Measurements from ENCODE around the gene FMN2.

FMN2 gene

GRCh38 chr1:240343045-240343444, 251.4 kb downstream of the FMN2 start:
- no peak for DNase-seq
- intact Hi-C loops (cut with DNase I) = no loop called here

GRCh38 chr1:240343966-240344365, 252.3 kb downstream of the FMN2 start:
- DNase-seq = no peak
- intact Hi-C loops (cut with DNase I) = no loop called here

DNA sequence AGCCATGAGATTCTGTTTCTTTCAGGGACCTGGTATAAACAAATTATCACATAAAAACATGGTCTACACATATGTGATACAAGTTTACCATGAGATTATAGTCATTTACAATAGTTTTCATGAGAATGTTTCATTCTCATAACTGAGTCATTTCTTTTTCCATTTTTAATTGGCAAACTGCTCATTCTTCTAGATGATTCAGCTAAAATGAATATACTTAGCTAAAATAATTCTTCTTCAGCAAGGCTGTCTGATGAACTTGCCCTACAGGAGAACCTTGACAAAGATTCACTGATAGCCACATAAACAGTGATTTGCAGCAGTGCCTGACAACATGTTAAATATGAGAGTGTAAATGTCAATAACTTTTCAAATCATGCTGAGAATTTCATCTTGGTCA, 253.2 kb downstream of the FMN2 start:
- DNase-seq = no peak
- intact Hi-C loops (cut with DNase I) = no loop called here

DNA sequence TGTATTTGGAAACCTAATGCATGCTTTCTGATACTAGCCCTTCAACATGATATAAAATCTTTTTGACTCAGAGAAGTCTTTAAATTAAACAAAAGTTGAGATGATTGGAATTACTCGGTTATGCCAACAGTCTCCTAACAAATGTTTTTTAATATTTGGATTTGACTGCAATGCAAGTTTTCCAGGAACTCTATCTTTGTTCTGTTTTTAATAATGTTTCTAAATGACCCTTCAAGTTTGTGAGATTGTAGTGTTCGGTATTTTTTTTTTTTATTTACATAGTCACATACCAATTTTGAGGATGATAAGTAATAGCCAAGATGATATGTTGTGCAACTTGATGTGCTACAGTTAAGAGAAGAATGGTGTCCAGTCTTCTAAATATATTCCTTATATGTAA, 258.0 kb downstream of the FMN2 start:
- intact Hi-C loops (cut with DNase I) = no loop called here
- no peak for DNase-seq

DNA sequence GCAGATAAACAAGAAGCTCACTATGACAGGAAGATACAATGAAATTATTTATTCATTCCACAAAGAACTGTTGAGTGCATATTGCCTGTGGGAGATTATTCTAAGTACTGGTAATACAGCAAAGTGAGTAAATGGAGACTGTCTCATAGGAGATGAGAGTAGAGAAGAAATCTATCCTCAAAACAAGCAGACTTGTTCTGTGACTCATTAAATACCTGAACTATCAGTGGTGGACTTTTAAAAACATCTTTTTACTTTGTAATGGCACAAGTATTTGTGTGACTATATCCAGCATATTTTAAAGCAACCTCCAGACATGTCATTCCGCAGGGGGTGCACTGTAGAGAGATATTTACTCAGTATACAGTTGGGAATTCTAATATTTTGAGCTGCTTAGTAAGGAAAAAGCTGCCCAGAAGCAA, 259.2 kb downstream of the FMN2 start:
- DNase-seq = no peak
- intact Hi-C loops (cut with DNase I) = no loop called here

DNA sequence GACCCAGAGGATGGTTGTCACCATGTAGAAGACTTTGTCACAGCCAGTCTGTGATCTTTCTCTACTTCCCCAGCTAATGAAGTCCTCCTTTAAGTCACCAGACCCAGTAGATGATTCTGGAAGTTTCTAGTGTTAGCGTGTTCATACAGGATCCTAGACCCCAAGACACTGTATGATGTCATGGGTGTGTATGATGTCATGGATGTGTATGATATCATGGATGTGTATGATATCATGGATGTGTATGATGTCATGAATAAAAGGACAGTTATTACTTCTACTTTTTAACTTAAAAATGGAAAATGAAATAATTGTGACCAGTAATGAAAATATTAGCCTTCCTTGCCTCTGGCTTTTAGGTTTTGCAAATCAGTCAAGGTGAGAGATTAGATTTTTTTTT, 260.0 kb downstream of the FMN2 start:
- no peak for DNase-seq
- intact Hi-C loops (cut with DNase I) = no loop called here

DNA sequence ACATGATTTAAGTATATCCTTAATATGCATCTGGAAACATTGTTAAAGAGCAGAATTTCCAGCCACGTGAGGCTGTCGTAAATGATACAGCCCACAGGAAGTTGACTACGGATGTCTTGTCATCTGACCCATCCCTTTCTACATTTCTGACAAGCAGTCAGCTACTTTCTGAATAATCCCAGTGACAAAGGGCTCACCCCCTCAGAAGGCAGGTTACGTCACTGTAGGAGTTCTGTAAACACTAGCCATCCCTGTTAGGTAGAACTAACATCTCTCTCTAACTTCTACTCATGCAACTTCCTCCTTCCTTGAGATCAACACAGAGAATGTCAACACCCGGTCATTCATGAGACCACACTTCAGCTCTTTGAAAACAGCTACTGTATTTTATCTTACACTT, 261.1 kb downstream of the FMN2 start:
- intact Hi-C loops (cut with DNase I) = no loop called here
- DNase-seq = no peak

DNA sequence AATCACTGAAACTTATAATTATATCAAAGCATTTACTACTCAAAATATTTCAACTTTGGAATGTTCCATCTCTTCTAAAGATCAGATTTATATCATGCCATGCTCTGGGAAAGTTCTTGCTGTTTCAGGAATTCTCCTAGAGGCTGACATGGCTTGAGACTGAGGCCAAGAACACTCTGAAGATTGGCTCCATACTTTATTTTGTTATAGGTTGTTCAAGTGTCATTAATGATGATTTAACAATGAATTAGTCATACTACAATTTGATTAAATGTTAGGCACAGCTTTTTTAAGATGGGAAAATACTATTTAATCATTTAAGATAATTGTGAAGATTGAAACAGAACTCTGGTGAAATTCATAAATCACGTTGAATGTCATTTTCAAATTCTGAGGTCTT, 264.9 kb downstream of the FMN2 start:
- intact Hi-C loops (cut with DNase I) = no loop called here
- no peak for DNase-seq

GRCh38 chr1:240362046-240362445, 270.4 kb downstream of the FMN2 start:
- intact Hi-C loops (cut with DNase I) = no loop called here
- DNase-seq = no peak

DNA sequence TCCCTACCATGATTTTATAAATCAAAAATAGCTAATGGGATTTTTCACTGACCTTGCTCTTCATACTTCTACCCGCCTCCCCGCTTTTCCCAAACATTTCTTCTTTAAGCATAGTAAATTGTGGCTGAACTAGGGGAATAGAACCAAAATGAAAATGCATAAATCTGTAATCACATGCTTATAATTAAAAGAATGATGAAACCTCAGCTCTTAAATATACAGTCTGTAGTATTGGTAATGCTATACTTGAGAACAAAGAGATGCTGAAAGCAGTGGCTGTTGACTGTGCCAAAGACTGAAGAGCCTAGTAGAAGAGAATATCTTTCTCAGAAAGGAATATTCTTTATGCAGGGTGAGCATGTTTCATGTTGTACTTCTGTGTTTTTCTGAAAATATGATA, 271.1 kb downstream of the FMN2 start:
- intact Hi-C loops (cut with DNase I) = no loop called here
- no peak for DNase-seq

DNA sequence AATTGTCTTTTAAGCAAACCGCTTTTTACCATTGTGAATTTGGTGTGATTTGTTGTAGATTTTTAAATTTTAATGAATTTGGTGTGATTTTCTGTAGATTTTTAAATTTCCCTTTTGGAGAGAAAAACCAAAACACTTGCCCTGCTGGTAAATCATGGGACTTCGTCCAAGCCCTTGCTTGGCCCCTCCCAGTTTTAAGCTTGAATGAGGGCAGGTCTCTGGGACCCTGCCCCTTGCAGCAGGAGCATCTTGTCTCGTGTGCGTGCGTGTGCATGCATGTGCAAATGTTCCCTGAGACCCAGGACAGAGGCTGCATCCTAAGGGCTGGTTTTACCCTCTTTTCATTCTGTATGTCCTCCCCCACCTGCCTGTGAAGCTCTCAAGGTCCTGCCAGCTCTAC, 271.6 kb downstream of the FMN2 start:
- intact Hi-C loops (cut with DNase I) = no loop called here
- no peak for DNase-seq

- no peak for DNase-seq
- intact Hi-C loops (cut with DNase I) = no loop called here
These were observed 272.2 kb downstream of the FMN2 start for GRCh38 chr1:240363914-240364313.

DNA sequence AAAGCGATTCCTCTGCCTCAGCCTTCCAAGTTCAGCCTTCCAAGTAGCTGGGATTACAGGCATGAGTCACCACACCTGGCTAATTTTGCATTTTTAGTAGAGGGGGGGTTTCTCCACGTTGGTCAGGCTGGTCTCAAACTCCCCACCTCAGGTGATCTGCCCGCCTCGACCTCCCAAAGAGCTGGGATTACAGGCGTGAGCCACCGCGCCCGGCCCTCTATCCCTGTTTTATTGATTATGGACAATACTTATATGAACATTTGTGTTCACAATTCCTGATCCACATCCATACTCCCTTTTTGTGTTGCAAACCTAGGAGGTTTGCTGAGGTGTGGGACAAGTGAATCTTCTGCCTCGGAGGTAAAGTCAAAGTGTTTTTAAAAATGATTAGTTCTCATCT, 275.0 kb downstream of the FMN2 start:
- intact Hi-C loops (cut with DNase I) = no loop called here
- no peak for DNase-seq

DNA sequence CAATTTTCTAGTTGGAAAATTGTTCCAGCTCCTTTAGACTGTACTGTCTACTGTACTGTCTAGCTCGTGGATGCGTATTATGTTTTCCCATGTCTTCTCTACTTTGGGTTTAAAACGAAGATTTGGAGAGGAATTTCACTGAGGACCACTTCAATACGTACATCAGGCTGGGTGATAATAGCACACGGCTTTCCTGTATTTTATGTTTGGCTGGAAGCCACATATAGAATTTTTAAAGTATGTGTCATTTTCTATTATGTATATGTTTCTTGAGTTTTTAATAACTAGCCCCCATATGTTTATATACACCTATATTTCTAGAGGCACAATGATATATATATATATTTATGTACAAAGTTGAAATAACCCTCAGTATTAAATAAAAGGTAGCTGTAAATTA, 293.9 kb downstream of the FMN2 start:
- no peak for DNase-seq
- intact Hi-C loops (cut with DNase I) = no loop called here

GRCh38 chr1:240385985-240386978, 294.6 kb downstream of the FMN2 start:
- DNase-seq = no peak
- intact Hi-C loops (cut with DNase I) = no loop called here

DNA sequence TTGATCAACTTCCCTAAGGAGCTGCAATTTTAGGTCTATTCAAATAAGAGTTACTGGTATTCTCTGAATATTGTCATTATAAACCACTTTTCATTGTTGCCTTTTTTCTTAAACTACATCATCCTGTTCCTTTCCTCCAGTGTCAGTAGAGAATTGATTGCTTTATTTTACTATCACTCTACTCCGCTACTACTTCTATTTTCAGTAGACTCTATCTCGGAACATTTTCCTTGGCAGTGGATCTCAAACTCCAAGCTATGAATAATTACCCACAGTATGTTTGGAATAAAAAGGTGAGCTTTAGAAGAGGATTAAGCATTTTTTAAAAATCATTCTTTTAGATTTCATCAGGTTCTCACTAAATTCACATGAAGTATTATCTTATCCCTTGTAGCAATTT, 295.4 kb downstream of the FMN2 start:
- intact Hi-C loops (cut with DNase I) = no loop called here
- DNase-seq = no peak

- no peak for DNase-seq
These were observed 300.1 kb downstream of the FMN2 start for GRCh38 chr1:240391660-240392260.

DNA sequence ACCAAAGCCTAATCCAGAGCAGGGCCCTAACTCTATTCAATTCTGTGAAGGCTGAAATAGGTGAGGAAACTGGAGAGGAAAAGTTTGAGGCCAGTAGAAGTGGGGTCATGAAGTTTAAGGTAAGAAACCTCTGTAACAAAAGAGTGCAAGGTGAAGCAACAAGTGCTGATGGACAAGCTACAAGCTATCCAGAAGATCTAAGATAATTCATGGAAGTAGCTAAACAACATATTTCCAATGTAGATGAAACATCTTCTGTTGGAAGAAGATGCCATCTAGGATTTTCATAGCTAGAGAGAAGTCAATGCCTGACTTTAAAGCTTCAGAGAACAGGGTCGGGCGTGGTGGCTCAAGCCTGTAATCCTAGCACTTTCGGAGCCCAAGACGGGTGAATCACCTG, 302.7 kb downstream of the FMN2 start:
- intact Hi-C loops (cut with DNase I) = no loop called here
- DNase-seq = no peak

More at GRCh38 chr1:240391660-240392260, 300.1 kb downstream of the FMN2 start:
- intact Hi-C loops (cut with DNase I) = no loop called here

DNA sequence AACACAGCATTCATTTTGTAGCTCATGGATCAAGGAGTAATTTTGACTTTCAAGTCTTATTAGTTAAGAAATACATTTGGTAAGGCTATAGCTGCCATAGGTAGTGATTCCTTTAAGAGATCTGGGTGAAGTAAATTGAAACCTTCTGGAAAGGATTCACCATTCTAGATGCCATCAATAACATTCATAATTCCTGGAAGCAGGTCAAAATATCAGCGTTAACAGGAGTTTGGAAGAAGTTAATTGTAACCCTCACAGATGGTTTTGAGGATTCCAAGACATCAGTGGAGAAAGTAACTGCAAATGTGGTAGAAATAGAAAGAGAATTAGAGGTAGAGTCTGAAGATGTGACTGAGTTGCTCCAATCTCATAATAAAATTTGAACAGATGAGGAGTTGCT, 303.7 kb downstream of the FMN2 start:
- intact Hi-C loops (cut with DNase I) = no loop called here
- no peak for DNase-seq

DNA sequence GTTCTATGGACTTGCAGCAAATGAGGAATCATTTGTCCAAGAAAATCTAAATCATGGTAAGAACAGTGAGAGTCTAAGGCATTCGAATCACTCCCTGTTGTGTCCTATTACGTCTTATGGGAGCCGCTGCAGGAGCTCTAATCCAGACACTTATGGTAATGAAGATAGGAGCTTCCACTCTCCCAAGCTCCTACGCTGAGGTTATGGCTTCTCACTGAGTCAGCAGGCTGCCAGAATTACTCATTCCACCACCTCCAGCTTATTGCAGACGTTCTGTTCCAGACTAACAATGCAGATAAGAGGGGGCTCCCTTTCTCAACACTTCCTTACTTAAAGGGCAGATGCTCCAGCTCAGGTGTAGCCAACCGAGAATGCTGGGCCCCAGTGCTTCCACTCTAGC, 307.7 kb downstream of the FMN2 start:
- peak in 6 of 10 donors; percentile 22 to 89 (median 37) for DNase-seq
- intact Hi-C loops (cut with DNase I) = no loop called here

- intact Hi-C loops (cut with DNase I) = no loop called here
- DNase-seq = no peak
These were observed 310.0 kb downstream of the FMN2 start for GRCh38 chr1:240401731-240402130.

DNA sequence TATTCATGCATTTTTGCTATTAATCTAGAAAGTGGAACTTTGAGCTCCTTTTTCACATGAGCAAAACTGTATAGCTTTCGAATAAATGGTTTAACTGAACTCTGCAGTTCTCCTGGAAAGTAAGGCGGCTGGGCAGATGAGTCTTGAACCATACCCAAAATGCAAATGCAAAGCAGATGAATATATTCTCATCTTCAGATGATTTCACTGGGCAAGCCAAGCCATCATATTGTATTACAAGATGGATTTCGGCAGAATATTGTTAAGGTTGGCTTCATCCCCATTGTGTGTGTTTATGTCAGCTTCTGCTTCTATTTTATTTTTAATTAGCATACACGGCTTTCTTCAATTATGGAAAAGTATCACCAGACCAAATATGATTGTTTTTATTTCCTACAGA, 310.6 kb downstream of the FMN2 start:
- no peak for DNase-seq
- intact Hi-C loops (cut with DNase I) = no loop called here

Measured in posterior cingulate gyrus (tissue), 11 donors.